HCT116 (cell line): ENCODE data around the gene SLAIN2. TPM values are rescaled to one million over a fixed set of nuclear protein-coding genes. Genes with fewer than 3 reads are reported as not detected.

Experiments used
- ATAC-seq: fragments of 200-7000 bp; cut with Tn5 transposase; 2 replicates; pipeline ENCODE4 v1.9.1; 2020; ENCODE audit warnings: mild to moderate bottlenecking, moderate library complexity
- BruUV-seq: library from RNA; stranded (reverse); fragments of 400-500 nt; replicated peaks from 2 replicates; lab custom pipeline; 2021; lab: Mats Ljungman, UMichigan
- CTCF ChIA-PET: fragments of 300-600 bp; sonication (Branson Sonifier 250); formaldehyde crosslinking; loops from one replicate; lab custom pipeline; 2021; ENCODE audit warnings: antibody characterized with exemption; lab: Charles Lee
- POLR2A ChIA-PET: fragments of 300-600, 350-600 bp; sonication (Branson Sonifier 250); formaldehyde crosslinking; loops from one replicate; lab custom pipeline; 2021; ENCODE audit warnings: antibody characterized with exemption; lab: Charles Lee
- RAD21 ChIA-PET, 2 experiments: fragments of 300-600 bp; sonication (Branson Sonifier 250); formaldehyde crosslinking; loops; one replicate each; lab custom pipeline; 2023; ENCODE audit warnings: low total read pairs in 2 of 2; ENCODE audit not compliant: uncharacterized antibody in 2 of 2, unreplicated experiment in 2 of 2, low non-redundant PET in 1 of 2; lab: Charles Lee
- DNase-seq: peaks from one replicate; pipeline ENCODE4 v3.0.0-alpha.2; 2010; ENCODE audit warnings: low read depth, low spot score
- H2AFZ ChIP-seq: fragments of 200-600 bp; shearing (Covaris generic), sonication (generic); 2 replicates; pipeline ENCODE4 v1.6.1; 2017; ENCODE audit warnings: low read depth, mixed run types, mixed read lengths, antibody characterized with exemption, low read length; ENCODE audit not compliant: poor library complexity, severe bottlenecking
- H3K27ac ChIP-seq: 2 replicates; pipeline ENCODE4 v1.5.1; 2012; ENCODE audit warnings: low read depth, low read length
- H3K27me3 ChIP-seq: fragments of 200-600 bp; sonication (generic); 2 replicates; pipeline ENCODE4 v1.6.1; 2016; ENCODE audit warnings: mixed run types, low read length, mixed read lengths; ENCODE audit not compliant: insufficient read depth
- H3K36me3 ChIP-seq, 2 experiments: fragments of 200-500 bp in 1 of 2; fragments of 200-600 bp in 1 of 2; sonication (Bioruptor generic) in 1 of 2; sonication (generic) in 1 of 2; 2 replicates each; pipeline versions ENCODE4 v1.5.1 to v1.6.1; 2014 to 2016; ENCODE audit warnings: low read length in 2 of 2, inconsistent platforms in 1 of 2, mixed read lengths in 1 of 2, mixed run types in 1 of 2; ENCODE audit not compliant: insufficient read depth in 2 of 2, control insufficient read depth in 1 of 2
- H3K4me1 ChIP-seq, 2 experiments: fragments of 200-600 bp in 1 of 2; sonication (generic) in 1 of 2; 2 replicates each; pipeline versions ENCODE4 v1.5.1 to v1.6.1; 2012 to 2017; ENCODE audit warnings: low read length in 2 of 2, inconsistent platforms in 1 of 2, mild to moderate bottlenecking in 1 of 2, mixed read lengths in 1 of 2, mixed run types in 1 of 2, moderate library complexity in 1 of 2; ENCODE audit not compliant: insufficient read depth in 2 of 2, control insufficient read depth in 1 of 2
- H3K4me2 ChIP-seq: fragments of 200-600 bp; sonication (generic); 2 replicates; pipeline ENCODE4 v1.6.1; 2017; ENCODE audit warnings: mixed run types, low read length, mixed read lengths
- H3K4me3 ChIP-seq, 2 experiments: fragments of 200-600 bp in 1 of 2; sonication (generic) in 1 of 2; replicated peaks in 1 of 2; 2 replicates each; pipeline ENCODE4 v1.5.1; 2011 to 2016; ENCODE audit warnings: low read length in 2 of 2, control low read depth in 1 of 2, low read depth in 1 of 2, mild to moderate bottlenecking in 1 of 2, mixed read lengths in 1 of 2, mixed run types in 1 of 2
- H3K79me2 ChIP-seq: fragments of 200-600 bp; sonication (generic); 2 replicates; pipeline ENCODE4 v1.6.1; 2017; ENCODE audit warnings: mild to moderate bottlenecking, mixed run types, low read length, moderate library complexity, mixed read lengths; ENCODE audit not compliant: insufficient read depth
- H3K9ac ChIP-seq: fragments of 200-600 bp; sonication (generic); 2 replicates; pipeline ENCODE4 v1.6.1; 2016; ENCODE audit warnings: low read length, mixed read lengths
- H3K9me2 ChIP-seq: fragments of 200-600 bp; sonication (generic), shearing (Covaris generic); 2 replicates; pipeline ENCODE4 v1.6.1; 2017; ENCODE audit warnings: mixed run types, mild to moderate bottlenecking, moderate library complexity; ENCODE audit not compliant: insufficient read depth
- H3K9me3 ChIP-seq, 2 experiments: fragments of 200-500 bp in 1 of 2; fragments of 200-600 bp in 1 of 2; sonication (Bioruptor generic) in 1 of 2; sonication (generic) in 1 of 2; 2 replicates each; pipeline ENCODE4 v1.6.1; 2014 to 2017; ENCODE audit warnings: low read length in 2 of 2, mixed read lengths in 2 of 2, inconsistent platforms in 1 of 2, low read depth in 1 of 2, mild to moderate bottlenecking in 1 of 2, mixed run types in 1 of 2, moderate library complexity in 1 of 2; ENCODE audit not compliant: control insufficient read depth in 1 of 2, insufficient read depth in 1 of 2
- H4K20me1 ChIP-seq: fragments of 200-600 bp; sonication (generic), shearing (Covaris generic); 2 replicates; pipeline ENCODE4 v1.6.1; 2017; ENCODE audit warnings: mixed run types, mild to moderate bottlenecking, moderate library complexity; ENCODE audit not compliant: insufficient read depth
- CBX3 ChIP-seq: IDR thresholded peaks from 2 replicates; pipeline ENCODE4 v1.6.1; 2012; ENCODE audit warnings: low read depth
- EGR1 ChIP-seq: IDR thresholded peaks from 2 replicates; pipeline ENCODE4 v1.6.1; 2012; ENCODE audit warnings: low read depth
- ELF1 ChIP-seq: IDR thresholded peaks from 2 replicates; pipeline ENCODE4 v1.6.1; 2012; ENCODE audit warnings: low read depth, borderline replicate concordance
- EZH2 ChIP-seq: fragments of 200-600 bp; sonication (generic); IDR thresholded peaks from 2 replicates; pipeline ENCODE4 v1.6.1; 2017; ENCODE audit warnings: antibody characterized with exemption, mixed run types
- EZH2phosphoT487 ChIP-seq: fragments of 200-600 bp; IDR thresholded peaks from 2 replicates; pipeline ENCODE4 v1.6.1; 2018; ENCODE audit warnings: antibody characterized with exemption, borderline replicate concordance
- FOSL1 ChIP-seq: IDR thresholded peaks from 2 replicates; pipeline ENCODE4 v1.6.1; 2012; ENCODE audit warnings: low read depth
- JUND ChIP-seq: IDR thresholded peaks from 2 replicates; pipeline ENCODE4 v1.6.1; 2012
- MAX ChIP-seq: IDR thresholded peaks from 2 replicates; pipeline ENCODE4 v1.6.1; 2012
- POLR2A ChIP-seq: IDR thresholded peaks from 2 replicates; pipeline ENCODE4 v1.7.0; 2011; ENCODE audit warnings: borderline replicate concordance; ENCODE audit not compliant: insufficient read depth, insufficient read length; ENCODE audit errors: extremely low read depth
- POLR2AphosphoS5 ChIP-seq: IDR thresholded peaks from 2 replicates; pipeline ENCODE4 v1.6.1; 2011; ENCODE audit warnings: mild to moderate bottlenecking, low read depth, low read length, moderate library complexity
- RAD21 ChIP-seq: IDR thresholded peaks from 2 replicates; pipeline ENCODE4 v1.6.1; 2012; ENCODE audit warnings: low read depth, mild to moderate bottlenecking
- SIN3A ChIP-seq: IDR thresholded peaks from 2 replicates; pipeline ENCODE4 v1.6.1; 2012; ENCODE audit warnings: low read depth
- SP1 ChIP-seq: IDR thresholded peaks from 2 replicates; pipeline ENCODE4 v1.6.1; 2012; ENCODE audit warnings: low read depth
- SRF ChIP-seq: IDR thresholded peaks from 2 replicates; pipeline ENCODE4 v1.6.1; 2012; ENCODE audit warnings: low read depth
- YY1 ChIP-seq: IDR thresholded peaks from 2 replicates; pipeline ENCODE4 v1.6.1; 2011; ENCODE audit warnings: low read length, low read depth, moderate library complexity, mild to moderate bottlenecking; ENCODE audit not compliant: insufficient replicate concordance; ENCODE audit errors: extremely low read depth
- ZFX ChIP-seq: fragments of 450-650 bp; IDR thresholded peaks from 2 replicates; pipeline ENCODE4 v1.6.1; 2017
- ZNF274 ChIP-seq: fragments of 200-500 bp; sonication (Bioruptor generic); IDR thresholded peaks from 2 replicates; pipeline ENCODE4 v1.6.1; 2014; ENCODE audit warnings: mild to moderate bottlenecking, low read depth, low read length, inconsistent platforms
- intact Hi-C: fragments of 100-400 bp; cut with micrococcal nuclease; formaldehyde crosslinking; loops from 2 replicates; pipeline ENCODE4 v1.10.0; 2022
- total RNA-seq: library from RNA; stranded (reverse); gene quantifications from one replicate; pipeline ENCODE4 v1.2.1, GENCODE V29; 2021; ENCODE audit not compliant: unreplicated experiment
- TF ChIP-seq, protein P1 (sequence below), 3 experiments: fragments of 200-600 bp in 1 of 3; sonication (generic) in 1 of 3; IDR thresholded peaks in 2 of 3; conservative IDR thresholded peaks in 1 of 3; 2 replicates each; pipeline ENCODE4 v1.5.1; 2012 to 2017; ENCODE audit warnings: low read depth in 2 of 3, low read length in 2 of 3, antibody characterized with exemption in 1 of 3, borderline replicate concordance in 1 of 3, control low read depth in 1 of 3, mild to moderate bottlenecking in 1 of 3, mixed read lengths in 1 of 3, mixed run types in 1 of 3, moderate library complexity in 1 of 3; ENCODE audit not compliant: insufficient read depth in 1 of 3
- TF ChIP-seq, protein P2 (sequence below): IDR thresholded peaks from 2 replicates; pipeline ENCODE4 v1.6.1; 2012
- TF ChIP-seq, protein P3 (sequence below): IDR thresholded peaks from 2 replicates; pipeline ENCODE4 v1.6.1; 2011; ENCODE audit warnings: mild to moderate bottlenecking, low read length, moderate library complexity; ENCODE audit not compliant: insufficient replicate concordance; ENCODE audit errors: extremely low read depth

SLAIN2 gene
- total RNA-seq, 1 experiment from 2014 or later: 50.3 TPM

DNA sequence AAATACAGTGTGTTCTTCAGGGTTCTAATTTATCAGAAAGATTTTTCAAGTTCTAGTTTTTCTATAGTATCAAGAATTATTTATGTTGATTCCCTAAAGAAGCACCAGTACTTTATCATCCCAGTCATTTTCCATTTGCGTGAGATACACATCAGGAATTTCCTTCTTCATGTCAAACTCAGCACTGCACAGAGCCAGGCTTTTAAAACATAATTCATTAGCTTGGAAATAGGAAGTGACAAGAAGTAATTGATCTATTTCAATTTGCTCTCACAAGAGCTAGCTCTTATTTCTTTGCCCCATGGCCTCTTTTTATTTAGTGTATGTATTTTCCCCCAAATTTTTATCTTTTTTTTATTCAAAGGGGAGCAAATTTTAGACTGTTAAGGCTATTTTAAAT is 128.8 kb downstream of the SLAIN2 start:
- ChIA-PET CTCF (no interaction called here), POLR2A (no interaction called here), RAD21 (no interaction called here)
- H3K9me3 ChIP-seq: no peaks in the 10 kb centered on the region
- ATAC-seq: no peak
- H4K20me1 ChIP-seq: no peaks in the 10 kb centered on the region
- intact Hi-C loops: no loop called here
- no peaks in the 10 kb centered on the region for H3K79me2 ChIP-seq
- no peaks in the 10 kb centered on the region for H3K9me2 ChIP-seq
- H3K27me3 ChIP-seq: no peaks in the 10 kb centered on the region
- TF ChIP-seq ELF1: no peak
- H3K36me3 ChIP-seq: no peaks in the 10 kb centered on the region
- H3K4me2 ChIP-seq: no peak overlapping the region
- no peaks in the 10 kb centered on the region for H3K4me1 ChIP-seq
- H3K4me3 ChIP-seq: no peak overlapping the region
- no peak overlapping the region for H3K27ac ChIP-seq
- no peak overlapping the region for H2AFZ ChIP-seq
- no peak for DNase-seq
- BruUV-seq: no TSS peak
- no peak overlapping the region for H3K9ac ChIP-seq

DNA sequence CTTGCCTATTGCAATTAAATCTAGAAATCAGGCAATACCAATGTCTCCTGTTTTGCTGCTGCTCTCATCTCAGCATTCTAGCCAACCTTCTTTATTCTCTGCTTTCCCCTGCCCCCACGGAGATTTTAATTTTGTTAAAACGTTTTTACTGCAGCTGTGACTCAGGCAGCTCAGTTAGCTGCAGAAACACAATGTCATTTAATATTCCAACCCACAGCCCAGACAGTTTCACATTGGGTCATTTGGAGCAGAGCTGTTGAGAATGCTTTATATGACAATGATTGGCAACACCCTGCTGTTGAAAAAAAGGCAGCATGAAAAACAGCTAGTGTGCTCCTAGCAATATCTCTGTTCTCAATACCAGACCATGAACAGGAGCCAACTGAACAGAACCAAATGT is 129.2 kb downstream of the SLAIN2 start:
- Histone ChIP-seq H3K9me2 (no peaks in the 10 kb centered on the region), H3K4me2 (no peak overlapping the region), H4K20me1 (no peaks in the 10 kb centered on the region), H3K9ac (no peak overlapping the region), H3K27me3 (no peaks in the 10 kb centered on the region), H3K4me1 (no peaks in the 10 kb centered on the region), H3K36me3 (no peaks in the 10 kb centered on the region), H2AFZ (no peak overlapping the region), H3K9me3 (no peaks in the 10 kb centered on the region), H3K4me3 (no peak overlapping the region), H3K27ac (no peak overlapping the region), H3K79me2 (no peaks in the 10 kb centered on the region)
- no TSS peak for BruUV-seq
- RAD21 ChIA-PET: no interaction called here
- intact Hi-C loops: no loop called here
- CTCF ChIA-PET: no interaction called here
- POLR2A ChIA-PET: no interaction called here
- ATAC-seq: no peak
- DNase-seq: no peak
- TF ChIP-seq POLR2AphosphoS5: no peak
- TF ChIP-seq POLR2A: no peak
- TF ChIP-seq JUND: no peak
- TF ChIP-seq RAD21: no peak
- TF ChIP-seq EZH2phosphoT487: no peak
- TF ChIP-seq EZH2: no peak
- no peak for TF ChIP-seq MAX
- TF ChIP-seq YY1: no peak
- TF ChIP-seq EGR1: no peak
- TF ChIP-seq, protein P1, sequence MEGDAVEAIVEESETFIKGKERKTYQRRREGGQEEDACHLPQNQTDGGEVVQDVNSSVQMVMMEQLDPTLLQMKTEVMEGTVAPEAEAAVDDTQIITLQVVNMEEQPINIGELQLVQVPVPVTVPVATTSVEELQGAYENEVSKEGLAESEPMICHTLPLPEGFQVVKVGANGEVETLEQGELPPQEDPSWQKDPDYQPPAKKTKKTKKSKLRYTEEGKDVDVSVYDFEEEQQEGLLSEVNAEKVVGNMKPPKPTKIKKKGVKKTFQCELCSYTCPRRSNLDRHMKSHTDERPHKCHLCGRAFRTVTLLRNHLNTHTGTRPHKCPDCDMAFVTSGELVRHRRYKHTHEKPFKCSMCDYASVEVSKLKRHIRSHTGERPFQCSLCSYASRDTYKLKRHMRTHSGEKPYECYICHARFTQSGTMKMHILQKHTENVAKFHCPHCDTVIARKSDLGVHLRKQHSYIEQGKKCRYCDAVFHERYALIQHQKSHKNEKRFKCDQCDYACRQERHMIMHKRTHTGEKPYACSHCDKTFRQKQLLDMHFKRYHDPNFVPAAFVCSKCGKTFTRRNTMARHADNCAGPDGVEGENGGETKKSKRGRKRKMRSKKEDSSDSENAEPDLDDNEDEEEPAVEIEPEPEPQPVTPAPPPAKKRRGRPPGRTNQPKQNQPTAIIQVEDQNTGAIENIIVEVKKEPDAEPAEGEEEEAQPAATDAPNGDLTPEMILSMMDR (IDR thresholded peaks at IDR 0.05 in 2 of 3, conservative IDR thresholded peaks at IDR 0.05 in 1 of 3; ENCODE audit: borderline replicate concordance in 1 of 3, insufficient read depth in 1 of 3, low read depth in 2 of 3, low read length in 2 of 3): no peak
- no peak for TF ChIP-seq ZNF274
- TF ChIP-seq, protein P2, sequence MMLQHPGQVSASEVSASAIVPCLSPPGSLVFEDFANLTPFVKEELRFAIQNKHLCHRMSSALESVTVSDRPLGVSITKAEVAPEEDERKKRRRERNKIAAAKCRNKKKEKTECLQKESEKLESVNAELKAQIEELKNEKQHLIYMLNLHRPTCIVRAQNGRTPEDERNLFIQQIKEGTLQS: no peak
- TF ChIP-seq CBX3: no peak
- TF ChIP-seq, protein P3, sequence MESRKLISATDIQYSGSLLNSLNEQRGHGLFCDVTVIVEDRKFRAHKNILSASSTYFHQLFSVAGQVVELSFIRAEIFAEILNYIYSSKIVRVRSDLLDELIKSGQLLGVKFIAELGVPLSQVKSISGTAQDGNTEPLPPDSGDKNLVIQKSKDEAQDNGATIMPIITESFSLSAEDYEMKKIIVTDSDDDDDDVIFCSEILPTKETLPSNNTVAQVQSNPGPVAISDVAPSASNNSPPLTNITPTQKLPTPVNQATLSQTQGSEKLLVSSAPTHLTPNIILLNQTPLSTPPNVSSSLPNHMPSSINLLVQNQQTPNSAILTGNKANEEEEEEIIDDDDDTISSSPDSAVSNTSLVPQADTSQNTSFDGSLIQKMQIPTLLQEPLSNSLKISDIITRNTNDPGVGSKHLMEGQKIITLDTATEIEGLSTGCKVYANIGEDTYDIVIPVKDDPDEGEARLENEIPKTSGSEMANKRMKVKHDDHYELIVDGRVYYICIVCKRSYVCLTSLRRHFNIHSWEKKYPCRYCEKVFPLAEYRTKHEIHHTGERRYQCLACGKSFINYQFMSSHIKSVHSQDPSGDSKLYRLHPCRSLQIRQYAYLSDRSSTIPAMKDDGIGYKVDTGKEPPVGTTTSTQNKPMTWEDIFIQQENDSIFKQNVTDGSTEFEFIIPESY: no peak
- TF ChIP-seq SRF: no peak
- no peak for TF ChIP-seq ZFX
- TF ChIP-seq SP1: no peak
- TF ChIP-seq SIN3A: no peak
- no peak for TF ChIP-seq FOSL1
